ENCODE measurements around the gene CFAP68. TPM values are rescaled to one million over a fixed set of nuclear protein-coding genes. Genes with fewer than 3 reads are reported as not detected.

The CFAP68 gene
- total and polyA plus RNA-seq, 2 of the 8 experiments (the other 6 are each of a cell fraction or from before 2014, with no cell fraction given) = 21.4 to 43.1 TPM

DNA sequence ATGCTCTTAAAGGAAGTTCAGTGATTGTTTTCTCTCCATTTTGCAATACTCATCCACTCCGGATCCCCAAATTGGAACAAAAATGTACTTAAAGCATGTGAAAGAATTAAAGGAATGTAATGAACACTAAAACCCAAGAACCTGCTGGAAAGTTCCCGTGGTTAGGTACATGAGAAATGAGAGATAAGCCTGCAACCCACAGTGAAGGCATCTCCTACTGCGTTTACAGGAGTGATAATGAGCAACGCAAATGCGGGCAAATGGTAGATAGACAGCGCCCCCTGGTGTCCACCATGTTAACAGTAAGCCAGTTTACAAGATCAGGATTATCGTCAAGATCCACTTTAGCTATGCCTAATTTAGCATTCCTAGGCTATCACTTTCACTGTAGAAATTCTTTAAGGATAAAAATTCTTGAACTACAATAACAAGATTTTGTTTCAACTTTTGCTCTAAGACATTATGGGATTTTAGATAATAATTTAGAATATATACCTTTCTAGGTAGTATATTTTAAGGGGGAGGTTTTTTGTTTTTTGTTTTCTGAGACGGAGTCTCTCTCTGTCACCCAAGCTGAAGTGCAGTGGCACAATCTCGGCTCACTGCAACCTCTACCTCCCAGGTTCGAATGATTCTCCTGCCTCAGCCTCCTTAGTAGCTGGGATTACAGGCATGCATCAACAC is 37.8 kb upstream of the CFAP68 start:
- Histone ChIP-seq H2BK120ac (replicated peaks; ENCODE audit: low read depth, low read length) (no peak overlapping the region), H3K4me1 (replicated peaks in 1 of 4; ENCODE audit: control insufficient read depth in 3 of 4, insufficient read depth in 4 of 4, low read length in 3 of 4) (peaks cover 0 to 7% (median 3%) of the 10 kb centered on the region in 4 experiments; a peak in 2 of 7 replicates), H2BK20ac (ENCODE audit: low read length) (no peak overlapping the region), H3K4me2 (ENCODE audit: insufficient read depth in 1 of 2, low read depth in 2 of 2, low read length in 2 of 2) (no peak overlapping the region), H3K9ac (replicated peaks in 1 of 4; ENCODE audit: extremely low read depth in 1 of 4, low read depth in 3 of 4, low read length in 3 of 4) (no peak overlapping the region), H4K5ac (ENCODE audit: insufficient read length, low read depth, low read length) (no peak overlapping the region), H2AK5ac (ENCODE audit: low read depth, low read length) (no peak overlapping the region), H3K18ac (ENCODE audit: extremely low read depth, low read length) (no peak overlapping the region), H2BK5ac (ENCODE audit: low read depth, low read length) (no peak overlapping the region), H3K23me2 (ENCODE audit: low read depth, low read length) (no peaks in the 10 kb centered on the region), H3K23ac (ENCODE audit: insufficient read length) (no peak overlapping the region), H2AFZ (ENCODE audit: low read length) (no peak overlapping the region), H4K8ac (ENCODE audit: extremely low read depth, insufficient read depth, low read length) (no peak overlapping the region), H3K9me3 (ENCODE audit: insufficient read depth in 2 of 2, low read depth in 1 of 2, low read length in 1 of 2) (no peaks in the 10 kb centered on the region), H2BK12ac (ENCODE audit: low read depth, low read length) (no peak overlapping the region), H2BK15ac (ENCODE audit: low read length) (no peak overlapping the region), H3K79me1 (ENCODE audit: low read depth, low read length) (no peaks in the 10 kb centered on the region), H3K4me3 (ENCODE audit: extremely low read depth in 1 of 4, insufficient read depth in 2 of 4, low read depth in 3 of 4, low read length in 4 of 4) (no peak overlapping the region), H3K79me2 (ENCODE audit: control insufficient read depth in 1 of 2, insufficient read depth in 2 of 2, low read length in 2 of 2) (no peaks in the 10 kb centered on the region), H3K27me3 (replicated peaks in 1 of 4; ENCODE audit: control insufficient read depth in 3 of 4, extremely low read depth in 1 of 4, insufficient read depth in 3 of 4, low read length in 3 of 4) (no peaks in the 10 kb centered on the region), H3K14ac (ENCODE audit: insufficient read length) (no peak overlapping the region), H4K91ac (replicated peaks; ENCODE audit: insufficient read length, low read length) (no peak overlapping the region), H3K27ac (ENCODE audit: low read depth, low read length) (no peak overlapping the region), H3K36me3 (ENCODE audit: control insufficient read depth in 2 of 4, insufficient read depth in 4 of 4, low read length in 3 of 4) (peaks cover 0 to 5% (median 0%) of the 10 kb centered on the region in 4 experiments; a peak in 1 of 8 replicates), H3K56ac (replicated peaks; ENCODE audit: insufficient read length, low read depth, low read length) (no peak overlapping the region), H3K4ac (replicated peaks; ENCODE audit: insufficient read length, low read depth, low read length) (no peak overlapping the region), H4K20me1 (replicated peaks in 1 of 2; ENCODE audit: control insufficient read depth in 1 of 2, insufficient read depth in 2 of 2, low read length in 2 of 2) (no peaks in the 10 kb centered on the region)
- FAIRE-seq (peak; percentile 98), DNase-seq (ENCODE audit: low read depth in 1 of 2, low spot score in 2 of 2) (peak; percentile 46 to 94)
- CTCF ChIA-PET (ENCODE audit: partially characterized antibody) = interaction anchor here (0.5 to 2.8 kb wide), 41 partner anchors 9 to 394 kb away, joined by 3 to 12 read pairs (median 4); partner anchors contain the start of gene PPP2R1B
- POLR2A ChIA-PET (ENCODE audit: partially characterized antibody) = interaction anchor here (0.7 to 1.0 kb wide), 3 partner anchors 17 to 81 kb away, joined by 3 read pairs; partner anchors contain the start of gene PPP2R1B
- 38% methylated on average over 10 of the region's 10 CpGs; no CpG with 5 or more reads in 1 of the 2 experiments for WGBS, 2 experiments (ENCODE audit: extremely low coverage in 1 of 2, insufficient coverage in 1 of 2, insufficient read length in 1 of 2, insufficient replicate concordance in 2 of 2, low coverage in 1 of 2, low lambda C conversion rate in 2 of 2, missing lambda C conversion rate in 1 of 2)
- no peak for TF ChIP-seq POU5F1 (IDR thresholded peaks at IDR 0.05; ENCODE audit: low read depth, low read length)
- TF ChIP-seq JUND (IDR thresholded peaks at IDR 0.05; ENCODE audit: low read length) = 0 out of 2 replicates have a peak, but pooled peaks have one; percentile 21
- TF ChIP-seq SUZ12 (IDR thresholded peaks at IDR 0.05; ENCODE audit: low read length) = no peak
- TF ChIP-seq SIN3A (conservative IDR thresholded peaks at IDR 0.05 in 1 of 2, IDR thresholded peaks at IDR 0.05 in 1 of 2; ENCODE audit: low read depth in 1 of 2, low read length in 2 of 2) = 0 out of 4 replicates have a peak, but pooled peaks of 1 of the 2 experiments have one; percentile 58
- no peak for TF ChIP-seq CBX8 (IDR thresholded peaks at IDR 0.05; ENCODE audit: borderline replicate concordance, low read depth, low read length)
